ENCODE results near the gene NUPR2.
A peak's percentile ranks its signal among the peaks of the same experiment; 100 is the strongest.
"Not testable (repeated sequence)": the region's sequence is repeated elsewhere in the genome, so short reads cannot be mapped to it uniquely, and the experiment has no call there.

NUPR2 gene

DNA sequence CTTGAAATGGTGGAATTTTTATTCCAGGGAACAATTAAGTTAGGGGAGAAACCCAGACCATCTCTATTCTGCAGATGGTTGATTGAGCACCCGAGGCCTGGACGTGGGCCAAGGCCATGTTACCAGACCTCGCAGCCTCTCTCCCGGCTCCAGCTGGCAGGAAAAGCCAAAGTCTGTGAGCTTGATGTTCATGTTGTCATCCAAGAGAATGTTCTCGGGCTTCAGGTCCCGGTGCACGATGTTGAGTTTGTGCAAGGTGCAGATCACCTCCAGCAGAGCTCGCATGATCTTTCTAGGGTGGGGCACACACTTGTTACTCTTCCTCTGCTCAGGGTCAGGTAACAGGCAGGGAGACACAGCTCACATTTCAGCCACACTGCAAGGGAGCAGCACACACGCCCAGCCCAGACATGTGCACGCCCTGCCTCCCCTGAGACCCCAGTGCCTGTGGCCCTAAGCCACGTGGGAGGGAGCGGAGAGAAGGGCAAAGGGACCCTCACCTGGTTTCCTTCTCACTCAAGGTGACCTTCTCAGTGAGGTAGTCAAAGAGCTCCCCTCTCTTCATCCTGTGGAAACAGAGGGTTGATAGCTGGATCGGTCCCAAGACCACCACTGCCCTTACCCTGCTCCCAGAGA, 32.9 kb downstream of the NUPR2 start:
- DNase-seq, result no peak

DNA sequence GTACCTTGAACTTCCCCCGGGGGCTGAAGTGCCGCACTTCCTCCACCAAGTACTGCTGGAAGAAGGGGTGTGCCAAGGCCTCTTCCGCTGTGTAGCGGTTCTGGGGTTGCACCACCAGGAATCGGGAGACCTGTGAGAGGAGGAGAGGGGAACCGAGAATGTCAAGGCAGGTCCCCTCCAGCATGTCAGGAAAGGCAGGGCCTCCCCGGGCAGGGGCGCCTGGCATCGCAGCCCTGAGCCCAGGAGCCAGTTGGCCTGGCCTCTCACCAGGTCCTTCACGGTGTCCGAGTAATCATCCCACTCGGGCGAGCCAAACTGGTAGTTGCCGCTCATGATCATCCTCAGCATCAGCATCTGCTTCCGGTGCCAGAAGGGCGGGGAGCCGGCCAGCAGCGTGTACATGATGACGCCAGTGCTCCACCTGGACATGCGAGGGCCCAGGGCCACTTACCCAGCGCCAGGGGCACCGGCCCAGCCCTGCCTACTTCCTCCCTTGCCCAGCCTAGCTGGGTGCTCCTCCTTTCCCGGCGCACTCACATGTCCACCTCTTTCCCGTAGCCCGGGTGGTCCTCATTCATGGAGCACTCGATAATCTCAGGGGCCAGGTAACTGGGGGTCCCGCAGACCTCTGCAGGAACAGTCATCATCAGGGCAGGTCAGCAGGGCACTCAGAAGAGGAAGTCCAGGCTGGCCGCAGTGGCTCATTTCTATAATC, 34.4 kb downstream of the NUPR2 start:
- DNase-seq, result no peak

DNA sequence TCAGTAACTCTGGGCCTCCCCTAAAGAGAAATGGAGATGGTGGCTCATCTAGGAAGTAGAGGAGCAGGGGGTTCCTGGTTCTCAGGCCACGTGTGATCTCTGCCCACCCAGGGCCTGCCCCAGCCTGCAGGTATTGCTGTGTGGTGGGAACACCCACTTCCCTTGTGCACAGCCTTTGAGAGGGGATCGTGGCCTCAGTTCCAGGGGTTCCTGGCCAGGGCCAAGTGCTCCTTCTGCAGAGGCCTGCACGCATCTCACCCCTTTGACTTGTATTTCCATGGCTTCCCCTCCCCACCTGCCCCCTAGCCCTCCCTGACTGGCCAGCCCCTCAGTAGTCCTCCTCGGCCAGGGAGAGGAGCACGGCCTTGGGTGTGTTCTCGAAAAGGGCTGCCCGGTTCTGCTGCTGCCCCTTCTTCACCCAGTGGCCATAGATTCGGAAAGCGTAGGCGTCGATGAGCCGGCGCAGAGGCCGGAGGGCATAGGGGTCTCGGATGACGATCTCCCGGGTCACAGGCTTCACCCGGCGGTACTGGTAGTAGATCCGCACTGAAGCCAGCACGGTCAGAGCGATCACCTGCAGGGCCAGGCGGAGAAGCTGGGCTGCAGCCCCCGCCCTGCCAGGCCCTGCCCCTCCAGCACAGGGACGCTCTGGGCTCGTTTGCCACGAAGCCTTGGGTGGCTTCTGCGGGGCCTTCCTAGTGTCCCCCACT, 35.3 kb downstream of the NUPR2 start:
- not testable (repeated sequence) for DNase-seq

DNA sequence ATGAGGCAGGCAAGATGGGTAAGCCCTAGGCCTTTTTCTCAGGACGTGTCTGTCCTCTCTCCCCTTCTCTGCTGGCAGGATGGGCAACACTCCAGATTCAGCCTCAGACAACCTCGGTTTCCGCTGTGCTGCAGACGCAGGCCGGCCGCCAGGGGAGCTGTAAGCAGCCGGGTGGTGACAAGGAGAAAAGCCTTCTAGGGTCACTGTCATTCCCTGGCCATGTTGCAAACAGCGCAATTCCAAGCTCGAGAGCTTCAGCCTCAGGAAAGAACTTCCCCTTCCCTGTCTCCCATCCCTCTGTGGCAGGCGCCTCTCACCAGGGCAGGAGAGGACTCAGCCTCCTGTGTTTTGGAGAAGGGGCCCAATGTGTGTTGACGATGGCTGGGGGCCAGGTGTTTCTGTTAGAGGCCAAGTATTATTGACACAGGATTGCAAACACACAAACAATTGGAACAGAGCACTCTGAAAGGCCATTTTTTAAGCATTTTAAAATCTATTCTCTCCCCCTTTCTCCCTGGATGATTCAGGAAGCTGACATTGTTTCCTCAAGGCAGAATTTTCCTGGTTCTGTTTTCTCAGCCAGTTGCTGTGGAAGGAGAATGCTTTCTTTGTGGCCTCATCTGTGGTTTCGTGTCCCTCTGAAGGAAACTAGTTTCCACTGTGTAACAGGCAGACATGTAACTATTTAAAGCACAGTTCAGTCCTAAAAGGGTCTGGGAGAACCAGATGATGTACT, 36.6 kb downstream of the NUPR2 start:
- DNase-seq, result no peak

DNA sequence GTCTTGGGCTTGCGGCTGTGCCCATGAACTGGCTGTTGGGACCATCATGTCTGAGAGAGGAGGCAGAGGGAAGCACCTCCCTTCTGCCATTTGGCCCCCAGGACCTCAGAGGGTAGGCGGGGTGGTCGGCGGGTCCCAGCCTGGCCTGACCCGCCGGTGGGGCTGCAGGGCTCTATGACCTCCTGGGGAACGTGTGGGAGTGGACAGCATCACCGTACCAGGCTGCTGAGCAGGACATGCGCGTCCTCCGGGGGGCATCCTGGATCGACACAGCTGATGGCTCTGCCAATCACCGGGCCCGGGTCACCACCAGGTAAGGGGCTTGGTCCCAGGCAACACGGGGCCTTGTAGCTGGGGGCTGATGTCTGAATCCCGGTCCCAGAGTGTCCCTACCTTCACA, 38.0 kb downstream of the NUPR2 start:
- no peak for DNase-seq

DNA sequence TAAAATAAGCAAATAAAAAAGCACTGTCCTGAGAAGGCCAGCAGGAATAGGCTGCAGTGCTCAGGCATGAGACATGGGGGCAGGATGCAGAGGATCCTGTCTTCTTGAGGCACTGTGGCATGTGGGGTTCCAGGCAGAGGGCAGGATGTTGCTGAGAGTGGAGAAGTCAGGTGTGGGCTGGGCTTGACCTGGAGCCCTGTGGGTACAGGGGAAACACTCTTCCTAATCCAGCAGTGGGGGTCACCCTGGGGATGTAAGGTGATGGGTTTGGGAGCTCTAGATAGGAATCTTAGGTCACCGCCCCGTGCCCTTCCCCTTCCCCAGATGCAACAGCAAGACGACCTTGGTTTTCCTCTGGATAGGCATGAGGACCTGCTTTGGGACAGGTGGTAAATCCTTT, 38.5 kb downstream of the NUPR2 start:
- DNase-seq, result no peak

DNA sequence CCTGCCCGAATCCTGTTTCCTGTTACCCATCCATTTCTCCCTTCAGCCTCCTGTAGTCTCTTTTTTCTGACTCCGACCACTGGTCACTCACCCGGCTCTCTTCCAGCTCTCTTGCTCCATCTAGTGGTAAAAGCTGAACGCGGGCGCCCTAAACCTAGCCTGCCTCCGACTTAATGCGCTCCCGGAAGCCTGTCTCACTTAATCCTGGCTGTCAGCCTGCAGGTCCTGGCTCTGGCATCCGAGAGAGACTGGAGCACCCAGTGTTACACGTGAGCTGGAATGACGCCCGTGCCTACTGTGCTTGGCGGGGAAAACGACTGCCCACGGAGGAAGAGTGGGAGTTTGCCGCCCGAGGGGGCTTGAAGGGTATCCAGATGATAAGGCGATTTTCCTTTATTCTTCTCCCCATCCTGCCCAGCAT, 41.8 kb downstream of the NUPR2 start:
- DNase-seq, result peak; percentile 45

DNA sequence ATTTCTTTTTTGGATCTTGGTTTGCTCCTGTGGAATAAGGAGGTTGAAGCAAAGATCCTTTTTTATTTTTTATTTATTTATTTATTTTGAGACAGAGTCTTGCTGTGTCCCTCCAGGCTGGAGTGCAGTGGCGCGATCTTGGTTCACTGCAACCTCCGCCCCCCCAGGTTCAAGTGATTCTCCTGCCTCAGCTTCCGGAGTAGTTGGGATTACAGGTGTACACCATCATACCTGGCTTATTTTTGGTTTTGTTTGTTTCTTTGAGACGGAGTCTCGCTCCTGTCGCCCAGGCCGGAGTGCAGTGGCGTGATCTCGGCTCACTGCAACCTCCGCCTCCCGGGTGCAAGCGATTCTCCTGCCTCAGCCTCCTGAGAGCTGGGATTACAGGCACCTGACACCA, 49.8 kb downstream of the NUPR2 start:
- not testable (repeated sequence) for DNase-seq
